PC-3 (cell line): ENCODE data around the gene C1orf105. TPM values are rescaled to one million over a fixed set of nuclear protein-coding genes. Genes with fewer than 3 reads are reported as not detected.

Experiments
- ATAC-seq: fragments of 200-7000 bp; cut with Tn5 transposase; 2 replicates; pipeline ENCODE4 v1.9.1; 2020; ENCODE audit warnings: mild to moderate bottlenecking, moderate library complexity
- BruUV-seq: library from RNA; stranded (reverse); fragments of 400-500 nt; replicated peaks from 2 replicates; lab custom pipeline; 2021; lab: Mats Ljungman, UMichigan
- CTCF ChIA-PET: fragments of 300-600 bp; sonication (Branson Sonifier 250); formaldehyde crosslinking; loops from one replicate; lab custom pipeline; 2022; ENCODE audit warnings: antibody characterized with exemption; lab: Charles Lee
- POLR2A ChIA-PET: fragments of 300-600 bp; sonication (Branson Sonifier 250); formaldehyde crosslinking; loops from one replicate; lab custom pipeline; 2022; ENCODE audit warnings: antibody characterized with exemption; ENCODE audit not compliant: unreplicated experiment; lab: Charles Lee
- DNase-seq: peaks from one replicate; pipeline ENCODE4 v3.0.0-alpha.2; 2015
- H2AFZ ChIP-seq: fragments of 300-600 bp; sonication (generic); 2 replicates; pipeline ENCODE4 v1.6.0; 2016; ENCODE audit warnings: antibody characterized with exemption, low read length
- H3F3A ChIP-seq: fragments of 300-600 bp; sonication (generic); one replicate; pipeline ENCODE4 v1.6.0; 2017; ENCODE audit warnings: antibody characterized with exemption, low read length, control low read depth, mild to moderate bottlenecking; ENCODE audit not compliant: unreplicated experiment
- H3K27ac ChIP-seq: fragments of 300-600 bp; sonication (generic); 2 replicates; pipeline ENCODE4 v1.5.1; 2016; ENCODE audit warnings: mild to moderate bottlenecking, low read length
- H3K27me3 ChIP-seq: fragments of 300-600 bp; sonication (generic); 2 replicates; pipeline ENCODE4 v1.6.1; 2016; ENCODE audit warnings: low read length, mixed read lengths
- H3K36me3 ChIP-seq: fragments of 300-600 bp; sonication (generic); 2 replicates; pipeline ENCODE4 v1.6.1; 2016; ENCODE audit warnings: low read depth, mixed run types, low read length, mixed read lengths
- H3K4me1 ChIP-seq: fragments of 300-600 bp; sonication (generic); 2 replicates; pipeline ENCODE4 v1.5.1; 2016; ENCODE audit warnings: low read length; ENCODE audit not compliant: insufficient read depth
- H3K4me2 ChIP-seq: fragments of 300-600 bp; sonication (generic); 2 replicates; pipeline ENCODE4 v1.6.0; 2016; ENCODE audit warnings: low read length
- H3K4me3 ChIP-seq: fragments of 300-600 bp; sonication (generic); 2 replicates; pipeline ENCODE4 v1.5.1; 2016; ENCODE audit warnings: mild to moderate bottlenecking, low read length, mixed read lengths
- H3K79me2 ChIP-seq: fragments of 300-600 bp; sonication (generic); 2 replicates; pipeline ENCODE4 v1.6.1; 2017; ENCODE audit warnings: low read length, mixed read lengths
- H3K9ac ChIP-seq: fragments of 300-600 bp; sonication (generic); 2 replicates; pipeline ENCODE4 v1.6.0; 2016; ENCODE audit warnings: mild to moderate bottlenecking, low read length
- H3K9me2 ChIP-seq: fragments of 300-600 bp; sonication (generic); replicated peaks from 2 replicates; pipeline ENCODE4 v1.6.1; 2016; ENCODE audit warnings: mixed run types, low read length, mixed read lengths
- H3K9me3 ChIP-seq: fragments of 300-600 bp; sonication (generic); 2 replicates; pipeline ENCODE4 v1.6.1; 2016; ENCODE audit warnings: low read length, mixed read lengths
- H4K20me1 ChIP-seq: fragments of 300-600 bp; sonication (generic); 2 replicates; pipeline ENCODE4 v1.6.1; 2016; ENCODE audit warnings: low read length, mixed read lengths
- EZH2 ChIP-seq: fragments of 300-600 bp; sonication (generic); IDR thresholded peaks from one replicate; pipeline ENCODE4 v1.6.1; 2017; ENCODE audit warnings: antibody characterized with exemption, mild to moderate bottlenecking, low read length; ENCODE audit not compliant: unreplicated experiment
- EZH2phosphoT487 ChIP-seq: fragments of 300-600 bp; sonication (generic); IDR thresholded peaks from 2 replicates; pipeline ENCODE4 v1.6.1; 2018; ENCODE audit warnings: mild to moderate bottlenecking, antibody characterized with exemption, low read length, borderline replicate concordance
- intact Hi-C: fragments of 100-400 bp; cut with micrococcal nuclease; formaldehyde crosslinking; loops from 2 replicates; pipeline ENCODE4 v1.9.0; 2023
- total RNA-seq: library from RNA; depleted of rRNA; stranded (reverse); fragments of >200 nt; gene quantifications from 2 replicates; pipeline ENCODE4 v1.2.3, GENCODE V29; 2014
- TF ChIP-seq, protein P1 (sequence below): fragments of 300-600 bp; sonication (generic); conservative IDR thresholded peaks from 2 replicates; pipeline ENCODE4 v1.5.1; 2017; ENCODE audit warnings: antibody characterized with exemption, low read depth, mild to moderate bottlenecking, low read length

Gene C1orf105
- total RNA-seq, 1 experiment from 2014 or later: not detected

DNA sequence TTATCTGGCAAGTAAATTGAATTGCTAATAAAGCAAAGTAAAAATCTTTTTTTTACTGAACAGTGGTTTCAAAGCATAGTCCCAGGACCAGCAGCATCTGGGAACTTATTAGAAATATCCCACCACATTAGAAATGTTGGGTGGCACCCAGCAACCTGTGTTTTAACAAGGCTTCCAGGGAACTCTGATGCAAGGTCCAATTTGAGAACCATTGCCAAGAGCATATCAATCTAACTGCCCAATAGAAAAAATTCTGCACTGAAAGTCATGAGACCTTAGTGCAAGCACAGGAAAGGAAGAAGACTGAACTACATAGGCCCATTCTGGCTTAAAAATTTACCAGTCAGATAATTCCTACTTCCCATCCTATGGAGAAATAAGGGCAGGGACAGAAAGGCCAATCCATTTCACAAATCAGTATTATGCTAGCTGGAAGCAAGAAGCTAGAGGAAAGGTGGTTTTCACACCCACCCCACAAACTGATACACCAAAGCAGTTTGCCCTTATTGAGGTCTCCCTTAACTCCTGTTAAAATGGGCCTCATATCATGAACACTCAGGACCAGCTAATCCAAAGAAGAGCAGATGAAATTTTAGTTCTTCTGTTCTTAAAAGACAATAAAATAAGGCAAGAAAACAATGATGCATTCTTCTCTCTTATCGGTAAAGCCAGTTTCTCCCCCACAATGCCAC, 17.5 kb upstream of the C1orf105 start:
- intact Hi-C loops: loop anchor here (10.0 kb wide), 1 partner anchor 858 kb away; no protein-coding TSS in a partner anchor
- Histone ChIP-seq H3F3A (no peaks in the 10 kb centered on the region), H3K27ac (no peak overlapping the region), H3K36me3 (no peaks in the 10 kb centered on the region), H4K20me1 (no peaks in the 10 kb centered on the region), H3K4me3 (no peak overlapping the region), H2AFZ (no peak overlapping the region), H3K79me2 (no peaks in the 10 kb centered on the region), H3K4me1 (peaks cover 39% of the 10 kb centered on the region), H3K27me3 (no peaks in the 10 kb centered on the region), H3K9me2 (no peaks in the 10 kb centered on the region), H3K9ac (no peak overlapping the region), H3K9me3 (no peaks in the 10 kb centered on the region), H3K4me2 (no peak overlapping the region)
- ATAC-seq (no peak), DNase-seq (no peak)
- TF ChIP-seq, protein P1, sequence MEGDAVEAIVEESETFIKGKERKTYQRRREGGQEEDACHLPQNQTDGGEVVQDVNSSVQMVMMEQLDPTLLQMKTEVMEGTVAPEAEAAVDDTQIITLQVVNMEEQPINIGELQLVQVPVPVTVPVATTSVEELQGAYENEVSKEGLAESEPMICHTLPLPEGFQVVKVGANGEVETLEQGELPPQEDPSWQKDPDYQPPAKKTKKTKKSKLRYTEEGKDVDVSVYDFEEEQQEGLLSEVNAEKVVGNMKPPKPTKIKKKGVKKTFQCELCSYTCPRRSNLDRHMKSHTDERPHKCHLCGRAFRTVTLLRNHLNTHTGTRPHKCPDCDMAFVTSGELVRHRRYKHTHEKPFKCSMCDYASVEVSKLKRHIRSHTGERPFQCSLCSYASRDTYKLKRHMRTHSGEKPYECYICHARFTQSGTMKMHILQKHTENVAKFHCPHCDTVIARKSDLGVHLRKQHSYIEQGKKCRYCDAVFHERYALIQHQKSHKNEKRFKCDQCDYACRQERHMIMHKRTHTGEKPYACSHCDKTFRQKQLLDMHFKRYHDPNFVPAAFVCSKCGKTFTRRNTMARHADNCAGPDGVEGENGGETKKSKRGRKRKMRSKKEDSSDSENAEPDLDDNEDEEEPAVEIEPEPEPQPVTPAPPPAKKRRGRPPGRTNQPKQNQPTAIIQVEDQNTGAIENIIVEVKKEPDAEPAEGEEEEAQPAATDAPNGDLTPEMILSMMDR: no peak
- TF ChIP-seq EZH2 (no peak), EZH2phosphoT487 (no peak)
- POLR2A ChIA-PET: no interaction called here
- CTCF ChIA-PET: interaction anchor here (0.5 kb wide), 1 partner anchor 12 kb away, joined by 3 read pairs; no protein-coding TSS in a partner anchor
- no TSS peak for BruUV-seq

DNA sequence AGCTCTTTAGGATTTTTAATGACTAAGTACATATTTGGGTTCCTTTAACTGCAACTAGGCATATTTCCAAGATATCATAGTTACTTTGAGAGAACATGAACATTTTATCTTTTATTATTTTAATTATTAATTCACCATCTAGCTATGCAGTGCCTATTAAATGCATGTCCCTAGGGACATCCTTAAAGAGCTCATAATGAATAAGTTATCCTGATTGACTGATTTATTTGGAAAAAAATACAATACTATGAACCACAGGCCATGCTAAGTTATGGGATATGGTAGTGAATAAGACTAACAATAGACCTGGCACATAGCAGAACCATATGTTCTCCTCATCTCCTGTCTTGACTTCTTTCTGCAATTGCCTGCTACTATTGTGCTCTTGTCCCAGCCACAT, 16.4 kb upstream of the C1orf105 start:
- no peak for DNase-seq
- POLR2A ChIA-PET: no interaction called here
- Histone ChIP-seq H2AFZ (no peak overlapping the region), H3K4me1 (peaks cover 28% of the 10 kb centered on the region), H3K79me2 (no peaks in the 10 kb centered on the region), H3K9ac (no peak overlapping the region), H3K27me3 (no peaks in the 10 kb centered on the region), H3K4me3 (no peak overlapping the region), H3K4me2 (no peak overlapping the region), H3F3A (no peaks in the 10 kb centered on the region), H3K27ac (no peak overlapping the region), H3K9me3 (no peaks in the 10 kb centered on the region), H3K36me3 (no peaks in the 10 kb centered on the region), H4K20me1 (no peaks in the 10 kb centered on the region), H3K9me2 (no peaks in the 10 kb centered on the region)
- TF ChIP-seq EZH2 (no peak), EZH2phosphoT487 (no peak)
- TF ChIP-seq, protein P1: no peak
- ATAC-seq: no peak
- intact Hi-C loops: loop anchor here (10.0 kb wide), 1 partner anchor 859 kb away; no protein-coding TSS in a partner anchor
- CTCF ChIA-PET: no interaction called here
- no TSS peak for BruUV-seq

DNA sequence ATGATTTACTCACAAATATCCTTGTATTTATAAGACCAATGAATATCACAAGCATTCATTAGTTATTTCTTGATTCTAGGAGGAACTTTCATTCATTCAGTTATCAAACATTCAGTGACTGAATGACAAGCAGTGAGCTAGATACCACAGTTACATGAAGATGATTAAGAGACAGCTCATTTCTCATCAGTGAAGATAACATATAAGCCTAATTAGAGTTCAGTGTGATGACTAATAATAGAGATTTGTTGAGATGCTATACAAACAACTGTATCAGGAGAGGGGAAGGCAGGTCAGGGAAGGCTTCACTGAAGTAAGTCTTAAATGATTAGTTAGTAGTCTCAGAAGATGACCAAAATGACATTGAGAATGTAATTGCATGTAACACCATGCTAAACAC, 14.6 kb upstream of the C1orf105 start:
- BruUV-seq: no TSS peak

More for the DNA sequence above, 14.6 kb upstream of the C1orf105 start:
- Histone ChIP-seq H3K4me3 (no peak overlapping the region), H3K27me3 (no peaks in the 10 kb centered on the region), H3K27ac (no peak overlapping the region), H3K4me1 (peaks cover 12% of the 10 kb centered on the region; the same call in 1 of the 2 replicates), H3K9me2 (no peaks in the 10 kb centered on the region), H3K9ac (no peak overlapping the region), H3K4me2 (no peak overlapping the region), H3F3A (no peaks in the 10 kb centered on the region), H3K9me3 (no peaks in the 10 kb centered on the region), H3K79me2 (no peaks in the 10 kb centered on the region), H4K20me1 (no peaks in the 10 kb centered on the region), H3K36me3 (no peaks in the 10 kb centered on the region), H2AFZ (no peak overlapping the region)
- intact Hi-C loops: loop anchor here (10.0 kb wide), 1 partner anchor 861 kb away; no protein-coding TSS in a partner anchor
- ChIA-PET CTCF (interaction anchor here (0.5 to 1.5 kb wide), 3 partner anchors 258 to 937 kb away, joined by 3 to 5 read pairs (median 5); no protein-coding TSS in a partner anchor), POLR2A (interaction anchor here (0.6 kb wide), 1 partner anchor 10 kb away, joined by 3 read pairs; no protein-coding TSS in a partner anchor)
- ATAC-seq (peak; percentile 28; the same call in 1 of the 2 replicates), DNase-seq (no peak)
- no peak for TF ChIP-seq EZH2phosphoT487
- TF ChIP-seq, protein P1: no peak
- TF ChIP-seq EZH2: no peak
